Spleen (tissue), 11 donors: ENCODE data around the gene CD274. TPM values are rescaled to one million over a fixed set of nuclear protein-coding genes. Genes with fewer than 3 reads are reported as not detected.

Experiments
- DNase-seq: peaks from one replicate; pipeline ENCODE4 v3.0.0-alpha.2; 2020
- H3K27ac ChIP-seq, 8 donors: fragments of 200-600 bp; sonication (generic) in 7 of 8; 1 replicate in 4 of 8; 2 replicates in 4 of 8; pipeline versions ENCODE4 v1.5.0 to v1.8.0; 2016 to 2021; ENCODE audit warnings: inconsistent platforms in 4 of 8, mild to moderate bottlenecking in 4 of 8, moderate library complexity in 1 of 8
- H3K27me3 ChIP-seq, 7 donors: fragments of 200-600 bp; sonication (generic) in 6 of 7; replicated peaks in 1 of 7; 1 replicate in 4 of 7; 2 replicates in 3 of 7; pipeline versions ENCODE4 v1.5.0 to v1.8.0; 2016 to 2021; ENCODE audit warnings: inconsistent platforms in 3 of 7, mild to moderate bottlenecking in 1 of 7
- H3K36me3 ChIP-seq, 6 donors: fragments of 200-600 bp; sonication (generic) in 5 of 6; 1 replicate in 4 of 6; 2 replicates in 2 of 6; pipeline versions ENCODE4 v1.5.0 to v1.8.0; 2016 to 2021; ENCODE audit warnings: inconsistent platforms in 2 of 6
- H3K4me1 ChIP-seq, 6 donors: fragments of 200-600 bp; sonication (generic) in 5 of 6; 1 replicate in 3 of 6; 2 replicates in 3 of 6; pipeline versions ENCODE4 v1.5.0 to v1.8.0; 2016 to 2021; ENCODE audit warnings: inconsistent platforms in 3 of 6
- H3K4me3 ChIP-seq, 8 donors: fragments of 200-600 bp; sonication (generic) in 7 of 8; 1 replicate in 4 of 8; 2 replicates in 4 of 8; pipeline versions ENCODE4 v1.5.0 to v1.8.0; 2016 to 2021; ENCODE audit warnings: inconsistent platforms in 4 of 8, mild to moderate bottlenecking in 4 of 8, moderate library complexity in 2 of 8
- H3K9me3 ChIP-seq, 8 donors: fragments of 200-600 bp; sonication (generic) in 7 of 8; 1 replicate in 4 of 8; 2 replicates in 4 of 8; pipeline versions ENCODE4 v1.5.0 to v1.8.0; 2016 to 2021; ENCODE audit warnings: inconsistent platforms in 4 of 8
- POLR2A ChIP-seq, 3 donors: fragments of 450-650 bp; IDR thresholded peaks; one replicate each; pipeline ENCODE4 v1.5.1; 2017; ENCODE audit warnings: antibody characterized with exemption in 3 of 3, mild to moderate bottlenecking in 1 of 3
- POLR2AphosphoS5 ChIP-seq, 3 donors: sonication (generic); formaldehyde crosslinking; IDR thresholded peaks; one replicate each; pipeline ENCODE4 v1.5.1; 2017; ENCODE audit warnings: antibody characterized with exemption in 3 of 3
- WGBS, 5 donors: extraction: QIAGEN DNeasy Blood & Tissue Kit in 3 of 5; methylation state at CpG; one replicate each; pipeline versions ENCODE4 v1.1.5 to v1.1.7; 2013 to 2018; 5-methylcytosine and 5-hydroxymethylcytosine counted together
- intact Hi-C: fragments of 100-400 bp; cut with DNase I; formaldehyde crosslinking; loops from one replicate; pipeline ENCODE4 v1.15.0; 2023; ENCODE audit warnings: low total_unique reads
- polyA plus RNA-seq, 3 donors: library from polyadenylated mRNA; stranded (reverse); fragments of 200-250 nt; gene quantifications; one replicate each; pipeline ENCODE4 v1.2.1, GENCODE V29; 2013
- total RNA-seq, 7 donors: library from RNA; depleted of rRNA in 3 of 7; stranded (reverse); fragments of >200 nt in 3 of 7; fragmentation: NEBNext Ultra II Directional in 4 of 7; extraction: Animal tissue kit (Norgen Biotek cat#: 25700) in 4 of 7; gene quantifications; one replicate each; pipeline versions ENCODE4 v1.1.0 to v1.2.1, GENCODE V29; 2016 to 2021
- TF ChIP-seq, protein P1 (sequence below), 11 experiments: fragments of 200-600 bp in 7 of 11; fragments of 450-650 bp in 4 of 11; sonication (generic) in 4 of 11; IDR thresholded peaks in 8 of 11; conservative IDR thresholded peaks in 3 of 11; 1 replicate in 7 of 11; 2 replicates in 4 of 11; pipeline versions ENCODE4 v1.4.0 to v1.8.0; 2016 to 2021; ENCODE audit warnings: antibody characterized with exemption in 11 of 11, inconsistent platforms in 4 of 11, mild to moderate bottlenecking in 1 of 11
- donor health status: healthy with polysubstance abuse.
- donor health status: DM: no; HTN: no; CAD: no; lungs with moderate emphysema.
- donor health status: DM: no; HTN: no; CAD: no.
- donor health status: Bipolar disorder and iron deficiency.
- donor health status: healthy.
- donor health status: DM: no; HTN: no; CAD: no.
- donor health status: DM: yes; HTN: yes; CAD: no.

Gene CD274
- total and polyA plus RNA-seq, 10 donors, result 1.8 to 34.8 (median 25.5) TPM

DNA sequence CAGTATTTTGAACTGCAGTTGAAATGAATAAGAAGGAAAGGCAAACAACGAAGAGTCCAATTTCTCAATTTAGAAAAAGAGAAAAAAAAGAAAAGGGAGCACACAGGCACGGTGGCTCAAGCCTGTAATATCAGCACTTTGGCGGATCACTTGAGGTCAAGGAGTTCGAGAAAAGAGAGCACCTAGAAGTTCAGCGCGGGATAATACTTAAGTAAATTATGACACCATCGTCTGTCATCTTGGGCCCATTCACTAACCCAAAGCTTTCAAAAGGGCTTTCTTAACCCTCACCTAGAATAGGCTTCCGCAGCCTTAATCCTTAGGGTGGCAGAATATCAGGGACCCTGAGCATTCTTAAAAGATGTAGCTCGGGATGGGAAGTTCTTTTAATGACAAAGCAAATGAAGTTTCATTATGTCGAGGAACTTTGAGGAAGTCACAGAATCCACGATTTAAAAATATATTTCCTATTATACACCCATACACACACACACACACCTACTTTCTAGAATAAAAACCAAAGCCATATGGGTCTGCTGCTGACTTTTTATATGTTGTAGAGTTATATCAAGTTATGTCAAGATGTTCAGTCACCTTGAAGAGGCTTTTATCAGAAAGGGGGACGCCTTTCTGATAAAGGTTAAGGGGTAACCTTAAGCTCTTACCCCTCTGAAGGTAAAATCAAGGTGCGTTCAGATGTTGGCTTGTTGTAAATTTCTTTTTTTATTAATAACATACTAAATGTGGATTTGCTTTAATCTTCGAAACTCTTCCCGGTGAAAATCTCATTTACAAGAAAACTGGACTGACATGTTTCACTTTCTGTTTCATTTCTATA lies 602 bp upstream of the CD274 start:
- Histone ChIP-seq H3K4me1 (peaks cover 9 to 69% (median 44%) of the 10 kb centered on the region in 6 donors), H3K27me3 (no peaks in the 10 kb centered on the region), H3K4me3 (peak overlapping the region; percentile 38 to 74 (median 58)), H3K27ac (peak overlapping the region; percentile 79 to 94 (median 91)), H3K9me3 (no peaks in the 10 kb centered on the region), H3K36me3 (no peaks in the 10 kb centered on the region)
- intact Hi-C loops, result loop anchor here (10.0 kb wide), 1 partner anchor 705 kb away; the partner anchor contains the start of gene AK3
- no peak for DNase-seq
- WGBS, 5 donors, result 34 to 43% (median 38%) methylated on average over 15 of the region's 15 CpGs
- TF ChIP-seq, protein P1, sequence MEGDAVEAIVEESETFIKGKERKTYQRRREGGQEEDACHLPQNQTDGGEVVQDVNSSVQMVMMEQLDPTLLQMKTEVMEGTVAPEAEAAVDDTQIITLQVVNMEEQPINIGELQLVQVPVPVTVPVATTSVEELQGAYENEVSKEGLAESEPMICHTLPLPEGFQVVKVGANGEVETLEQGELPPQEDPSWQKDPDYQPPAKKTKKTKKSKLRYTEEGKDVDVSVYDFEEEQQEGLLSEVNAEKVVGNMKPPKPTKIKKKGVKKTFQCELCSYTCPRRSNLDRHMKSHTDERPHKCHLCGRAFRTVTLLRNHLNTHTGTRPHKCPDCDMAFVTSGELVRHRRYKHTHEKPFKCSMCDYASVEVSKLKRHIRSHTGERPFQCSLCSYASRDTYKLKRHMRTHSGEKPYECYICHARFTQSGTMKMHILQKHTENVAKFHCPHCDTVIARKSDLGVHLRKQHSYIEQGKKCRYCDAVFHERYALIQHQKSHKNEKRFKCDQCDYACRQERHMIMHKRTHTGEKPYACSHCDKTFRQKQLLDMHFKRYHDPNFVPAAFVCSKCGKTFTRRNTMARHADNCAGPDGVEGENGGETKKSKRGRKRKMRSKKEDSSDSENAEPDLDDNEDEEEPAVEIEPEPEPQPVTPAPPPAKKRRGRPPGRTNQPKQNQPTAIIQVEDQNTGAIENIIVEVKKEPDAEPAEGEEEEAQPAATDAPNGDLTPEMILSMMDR (IDR thresholded peaks at IDR 0.05 in 8 of 11, conservative IDR thresholded peaks at IDR 0.05 in 3 of 11), result no peak
- TF ChIP-seq POLR2A (IDR thresholded peaks at IDR 0.05), result no peak
- TF ChIP-seq POLR2AphosphoS5 (IDR thresholded peaks at IDR 0.05), result no peak

GRCh38 chr9:5452286-5452609 lies 1.9 kb downstream of the CD274 start:
- Histone ChIP-seq H3K9me3 (no peaks in the 10 kb centered on the region), H3K36me3 (peaks cover 0 to 12% (median 0%) of the 10 kb centered on the region in 6 donors), H3K27ac (peak overlapping the region in 5 of 8 donors; percentile 24 to 94 (median 91)), H3K4me1 (peaks cover 16 to 72% (median 52%) of the 10 kb centered on the region in 6 donors), H3K27me3 (no peaks in the 10 kb centered on the region), H3K4me3 (peak overlapping the region in 4 of 8 donors; percentile 56 to 74 (median 60))
- WGBS, 5 donors, result 62 to 80% (median 71%) methylated on average over 1 of the region's 1 CpG
- TF ChIP-seq POLR2A (IDR thresholded peaks at IDR 0.05), result no peak
- no peak for TF ChIP-seq POLR2AphosphoS5 (IDR thresholded peaks at IDR 0.05)
- TF ChIP-seq, protein P1 (IDR thresholded peaks at IDR 0.05 in 8 of 11, conservative IDR thresholded peaks at IDR 0.05 in 3 of 11), result no peak
- intact Hi-C loops, result no loop called here
- DNase-seq, result no peak

- H3K36me3 ChIP-seq, result peaks cover 0 to 20% (median 5%) of the 10 kb centered on the region in 6 donors
- TF ChIP-seq, protein P1 (IDR thresholded peaks at IDR 0.05 in 8 of 11, conservative IDR thresholded peaks at IDR 0.05 in 3 of 11), result no peak
- TF ChIP-seq POLR2A (IDR thresholded peaks at IDR 0.05) (no peak), POLR2AphosphoS5 (IDR thresholded peaks at IDR 0.05) (no peak)
- H3K27me3 ChIP-seq, result no peaks in the 10 kb centered on the region
- WGBS, 5 donors, result 66 to 84% (median 79%) methylated on average over 2 of the region's 2 CpGs
- intact Hi-C loops, result no loop called here
- H3K4me3 ChIP-seq, result peak overlapping the region in 1 of 8 donors; percentile 74
- peak overlapping the region in 4 of 8 donors; percentile 90 to 94 (median 91) for H3K27ac ChIP-seq
- H3K9me3 ChIP-seq, result no peaks in the 10 kb centered on the region
- peaks cover 16 to 72% (median 52%) of the 10 kb centered on the region in 6 donors for H3K4me1 ChIP-seq
- DNase-seq, result no peak
These were observed 2.7 kb downstream of the CD274 start for GRCh38 chr9:5453004-5453403.

- 36 to 71% (median 59%) methylated on average over 2 of the region's 2 CpGs for WGBS, 5 donors
- no peaks in the 10 kb centered on the region for H3K27me3 ChIP-seq
- intact Hi-C loops, result no loop called here
- H3K4me3 ChIP-seq, result peak overlapping the region in 2 of 8 donors; percentile 1 to 74
- peaks cover 0 to 27% (median 9%) of the 10 kb centered on the region in 6 donors for H3K36me3 ChIP-seq
- TF ChIP-seq POLR2A (IDR thresholded peaks at IDR 0.05), result no peak
- no peak for TF ChIP-seq POLR2AphosphoS5 (IDR thresholded peaks at IDR 0.05)
- TF ChIP-seq, protein P1 (IDR thresholded peaks at IDR 0.05 in 8 of 11, conservative IDR thresholded peaks at IDR 0.05 in 3 of 11), result no peak
- peak overlapping the region in 5 of 8 donors; percentile 24 to 94 (median 90) for H3K27ac ChIP-seq
- H3K9me3 ChIP-seq, result no peaks in the 10 kb centered on the region
- DNase-seq, result no peak
- H3K4me1 ChIP-seq, result peaks cover 16 to 77% (median 54%) of the 10 kb centered on the region in 6 donors
These were observed 3.3 kb downstream of the CD274 start for GRCh38 chr9:5453673-5454072.
